Fibroblast of villous mesenchyme (primary cell): ENCODE data around the gene AMN1. TPM values are rescaled to one million over a fixed set of nuclear protein-coding genes. Genes with fewer than 3 reads are reported as not detected.
"Not testable (repeated sequence)": the region's sequence is repeated elsewhere in the genome, so short reads cannot be mapped to it uniquely, and the experiment has no call there.

Experiments used
- DNase-seq: peaks from one replicate; pipeline ENCODE4 v3.0.0-alpha.2; 2010; ENCODE audit warnings: low read depth
- H3K4me3 ChIP-seq: 2 replicates; pipeline ENCODE4 v1.5.1; 2011; ENCODE audit warnings: low read depth, mild to moderate bottlenecking, low read length
- total RNA-seq: library from RNA; depleted of rRNA; stranded (reverse); fragments of >200 nt; gene quantifications from 2 replicates; pipeline ENCODE4 v1.2.3, GENCODE V29; 2012
- TF ChIP-seq, protein P1 (sequence below): IDR thresholded peaks from 2 replicates; pipeline ENCODE4 v1.5.1; 2012; ENCODE audit warnings: low read depth, mild to moderate bottlenecking, low read length; ENCODE audit not compliant: insufficient read depth

The AMN1 gene
- total RNA-seq, 1 donor: 7.3 TPM

DNA sequence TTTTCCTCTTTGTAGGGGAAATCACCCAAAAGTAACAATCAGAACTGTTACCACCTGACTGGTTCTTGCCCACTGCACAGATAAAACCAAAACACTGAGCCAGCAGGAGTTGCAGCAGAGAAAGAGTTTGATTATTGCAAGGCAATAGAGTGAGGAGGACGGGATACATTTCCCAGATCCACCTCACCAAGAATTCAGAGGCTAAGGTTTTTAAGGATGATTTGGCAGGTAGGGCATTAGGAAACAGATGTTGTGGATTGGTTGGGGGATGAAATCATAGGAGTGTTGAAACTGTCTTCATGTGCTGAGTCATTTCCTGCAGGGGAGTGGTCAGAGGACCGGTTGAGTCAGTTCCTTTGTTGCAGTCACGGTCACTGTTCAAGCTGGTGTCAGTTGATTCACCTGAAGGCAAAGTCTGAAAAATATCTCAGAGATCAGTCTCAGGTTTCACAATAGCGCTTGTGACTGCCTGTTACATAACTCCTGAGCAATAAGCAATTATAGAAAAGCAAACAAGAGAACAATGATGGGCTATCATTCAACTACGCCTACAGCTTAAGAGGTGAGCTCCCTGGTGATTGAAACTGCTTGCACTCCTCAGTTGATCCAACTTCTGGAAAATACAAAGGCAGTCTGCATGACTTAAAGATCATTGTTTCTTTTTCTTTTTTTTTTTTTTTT lies 20.3 kb upstream of the AMN1 start:
- TF ChIP-seq, protein P1, sequence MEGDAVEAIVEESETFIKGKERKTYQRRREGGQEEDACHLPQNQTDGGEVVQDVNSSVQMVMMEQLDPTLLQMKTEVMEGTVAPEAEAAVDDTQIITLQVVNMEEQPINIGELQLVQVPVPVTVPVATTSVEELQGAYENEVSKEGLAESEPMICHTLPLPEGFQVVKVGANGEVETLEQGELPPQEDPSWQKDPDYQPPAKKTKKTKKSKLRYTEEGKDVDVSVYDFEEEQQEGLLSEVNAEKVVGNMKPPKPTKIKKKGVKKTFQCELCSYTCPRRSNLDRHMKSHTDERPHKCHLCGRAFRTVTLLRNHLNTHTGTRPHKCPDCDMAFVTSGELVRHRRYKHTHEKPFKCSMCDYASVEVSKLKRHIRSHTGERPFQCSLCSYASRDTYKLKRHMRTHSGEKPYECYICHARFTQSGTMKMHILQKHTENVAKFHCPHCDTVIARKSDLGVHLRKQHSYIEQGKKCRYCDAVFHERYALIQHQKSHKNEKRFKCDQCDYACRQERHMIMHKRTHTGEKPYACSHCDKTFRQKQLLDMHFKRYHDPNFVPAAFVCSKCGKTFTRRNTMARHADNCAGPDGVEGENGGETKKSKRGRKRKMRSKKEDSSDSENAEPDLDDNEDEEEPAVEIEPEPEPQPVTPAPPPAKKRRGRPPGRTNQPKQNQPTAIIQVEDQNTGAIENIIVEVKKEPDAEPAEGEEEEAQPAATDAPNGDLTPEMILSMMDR: no peak
- peak; percentile 93 for DNase-seq
- no peak overlapping the region for H3K4me3 ChIP-seq

DNA sequence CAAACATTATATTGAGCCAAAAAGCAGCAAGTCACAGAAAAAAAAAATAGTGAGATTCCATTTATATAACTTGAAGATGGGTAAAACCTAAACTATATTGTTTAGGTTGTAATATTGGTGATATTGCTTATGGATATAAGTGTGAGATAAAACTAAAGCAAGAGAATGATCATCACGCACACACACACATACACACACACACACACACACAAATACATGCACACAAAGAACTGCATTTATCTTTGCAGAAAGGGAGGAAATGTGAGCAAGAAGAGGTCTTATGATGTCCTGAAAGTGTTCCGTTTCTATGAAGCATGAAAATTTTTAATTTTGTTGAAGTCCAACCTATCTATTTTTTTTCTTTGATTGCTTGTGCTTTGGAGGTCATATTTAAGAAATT lies 16.4 kb upstream of the AMN1 start:
- TF ChIP-seq, protein P1: no peak
- no peak for DNase-seq
- no peak overlapping the region for H3K4me3 ChIP-seq

DNA sequence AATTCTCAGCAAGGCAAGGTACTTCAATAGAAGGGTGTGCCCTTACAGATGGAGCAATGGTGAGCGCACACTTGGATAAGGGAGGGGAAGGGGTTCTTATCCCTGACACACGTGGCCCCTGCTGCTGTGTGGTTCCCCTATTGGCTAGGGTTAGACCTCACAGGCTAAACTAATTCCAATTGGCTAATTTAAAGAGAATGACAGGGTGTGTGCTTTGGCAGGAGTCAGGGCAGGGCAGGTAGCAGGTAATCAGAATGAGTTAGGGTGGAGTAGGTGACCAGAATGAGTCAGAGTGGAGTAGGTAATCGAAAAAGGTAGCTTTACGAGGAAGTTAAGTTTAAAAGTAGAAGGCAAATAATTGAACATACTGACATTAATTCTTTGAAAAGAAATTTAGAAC lies 15.5 kb upstream of the AMN1 start:
- DNase-seq, H3K4me3 ChIP-seq: not testable (repeated sequence)

GRCh38 chr12:31742891-31743290 lies 14.1 kb upstream of the AMN1 start:
- TF ChIP-seq, protein P1: no peak
- DNase-seq: no peak
- no peak overlapping the region for H3K4me3 ChIP-seq

DNA sequence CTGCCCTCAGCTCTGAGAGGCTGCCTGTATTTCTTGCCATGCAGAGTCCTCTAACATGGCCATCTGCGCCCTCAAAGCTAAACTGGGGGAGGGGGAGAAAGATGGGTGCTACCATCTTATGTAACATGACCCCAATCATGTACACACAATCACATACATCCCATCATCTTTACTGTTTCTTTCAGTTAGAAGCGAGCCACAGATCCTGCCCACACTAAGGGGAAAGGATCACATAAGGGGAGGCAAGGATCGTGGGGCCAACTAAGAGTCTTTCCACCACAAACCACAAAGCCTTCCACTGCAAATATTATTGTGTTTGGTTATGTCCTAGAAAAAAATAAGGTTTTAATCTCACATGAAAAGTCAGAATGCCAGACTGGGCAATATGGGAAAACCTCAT lies 11.8 kb upstream of the AMN1 start:
- DNase-seq: no peak

GRCh38 chr12:31737763-31738162 lies 8.9 kb upstream of the AMN1 start:
- DNase-seq: no peak
- TF ChIP-seq, protein P1: no peak

More for the DNA sequence above, 11.8 kb upstream of the AMN1 start:
- H3K4me3 ChIP-seq: no peak overlapping the region
- TF ChIP-seq, protein P1: no peak

GRCh38 chr12:31737345-31737744 lies 8.5 kb upstream of the AMN1 start:
- DNase-seq: no peak
- TF ChIP-seq, protein P1: no peak
- H3K4me3 ChIP-seq: no peak overlapping the region

More at GRCh38 chr12:31737763-31738162, 8.9 kb upstream of the AMN1 start:
- H3K4me3 ChIP-seq: no peak overlapping the region
